Memory B cell (primary cell): ENCODE measurements around the gene XRN2.

Experiments used
- ATAC-seq: fragments of 150-1000 bp; cut with Tn5 transposase; 2 replicates; pipeline ENCODE4 v1.10.0; 2021; ENCODE audit warnings: low read depth, mild to moderate bottlenecking, moderate library complexity
- DNase-seq, 2 donors: peaks; one replicate each; pipeline ENCODE4 v3.0.0; 2022; ENCODE audit warnings: low spot score in 2 of 2
- H3K27ac Mint-ChIP-seq: one replicate; pipeline ENCODE4 v1.8.0; 2022; ENCODE audit warnings: mild to moderate bottlenecking, moderate library complexity, mixed read lengths
- H3K27me3 Mint-ChIP-seq: one replicate; pipeline ENCODE4 v1.8.0; 2022; ENCODE audit warnings: mixed read lengths
- H3K36me3 Mint-ChIP-seq: one replicate; pipeline ENCODE4 v1.8.0; 2022; ENCODE audit warnings: mild to moderate bottlenecking, mixed read lengths
- H3K4me1 Mint-ChIP-seq: one replicate; pipeline ENCODE4 v1.8.0; 2022; ENCODE audit warnings: mixed read lengths
- H3K4me3 Mint-ChIP-seq: one replicate; pipeline ENCODE4 v1.8.0; 2022; ENCODE audit warnings: mild to moderate bottlenecking, moderate library complexity, mixed read lengths
- H3K9me3 Mint-ChIP-seq: one replicate; pipeline ENCODE4 v1.8.0; 2022; ENCODE audit warnings: mixed read lengths

XRN2 gene

GRCh38 chr20:21303061-21303871 is at the start of gene XRN2:
Gene XRN2 (plus strand): TSS chr20:21303331. CDS start chr20:21303399, 68 bp downstream.
- H3K9me3 Mint-ChIP-seq, result no peaks in the 10 kb centered on the region
- H3K36me3 Mint-ChIP-seq, result peaks cover 2% of the 10 kb centered on the region
- peak within 1 kb of the TSS; percentile 98 for H3K4me3 Mint-ChIP-seq
- ATAC-seq, result peak; percentile 88
- peak; percentile 87 to 94 for DNase-seq
- peaks cover 18% of the 10 kb centered on the region for H3K4me1 Mint-ChIP-seq
- no peaks in the 10 kb centered on the region for H3K27me3 Mint-ChIP-seq
- H3K27ac Mint-ChIP-seq, result peak within 1 kb of the TSS; percentile 98

GRCh38 chr20:21257192-21257591 is 45.9 kb upstream of the XRN2 start:
- Mint-ChIP-seq H3K27ac (no peak overlapping the region), H3K4me3 (no peak overlapping the region), H3K27me3 (no peaks in the 10 kb centered on the region), H3K4me1 (no peaks in the 10 kb centered on the region), H3K9me3 (peaks cover 4% of the 10 kb centered on the region), H3K36me3 (no peaks in the 10 kb centered on the region)
- DNase-seq, result no peak
- no peak for ATAC-seq

- Mint-ChIP-seq H3K4me1 (no peaks in the 10 kb centered on the region), H3K36me3 (no peaks in the 10 kb centered on the region), H3K4me3 (no peak overlapping the region), H3K27ac (no peak overlapping the region), H3K9me3 (peaks cover 4% of the 10 kb centered on the region), H3K27me3 (no peaks in the 10 kb centered on the region)
- ATAC-seq (no peak), DNase-seq (no peak)
Observed at GRCh38 chr20:21258411-21258810, 44.7 kb upstream of the XRN2 start.

GRCh38 chr20:21259346-21259745 is 43.8 kb upstream of the XRN2 start:
- no peak overlapping the region for H3K27ac Mint-ChIP-seq
- no peaks in the 10 kb centered on the region for H3K36me3 Mint-ChIP-seq
- ATAC-seq, result no peak
- no peak overlapping the region for H3K4me3 Mint-ChIP-seq
- DNase-seq, result no peak
- no peaks in the 10 kb centered on the region for H3K4me1 Mint-ChIP-seq
- H3K9me3 Mint-ChIP-seq, result peaks cover 4% of the 10 kb centered on the region
- no peaks in the 10 kb centered on the region for H3K27me3 Mint-ChIP-seq

GRCh38 chr20:21262812-21263211 is 40.3 kb upstream of the XRN2 start:
- ATAC-seq (no peak), DNase-seq (no peak)
- H3K4me1 Mint-ChIP-seq, result no peaks in the 10 kb centered on the region
- H3K4me3 Mint-ChIP-seq, result no peak overlapping the region
- H3K27ac Mint-ChIP-seq, result no peak overlapping the region
- no peaks in the 10 kb centered on the region for H3K27me3 Mint-ChIP-seq
- peaks cover 7% of the 10 kb centered on the region for H3K9me3 Mint-ChIP-seq
- H3K36me3 Mint-ChIP-seq, result no peaks in the 10 kb centered on the region

- ATAC-seq (no peak), DNase-seq (no peak)
- Mint-ChIP-seq H3K9me3 (peaks cover 7% of the 10 kb centered on the region), H3K4me3 (no peak overlapping the region), H3K27me3 (no peaks in the 10 kb centered on the region), H3K27ac (no peak overlapping the region), H3K36me3 (no peaks in the 10 kb centered on the region), H3K4me1 (peaks cover 5% of the 10 kb centered on the region)
Observed at GRCh38 chr20:21265261-21266190, 37.6 kb upstream of the XRN2 start.

- H3K4me3 Mint-ChIP-seq, result no peak overlapping the region
- DNase-seq, result no peak
- H3K36me3 Mint-ChIP-seq, result no peaks in the 10 kb centered on the region
- H3K27ac Mint-ChIP-seq, result no peak overlapping the region
- H3K4me1 Mint-ChIP-seq, result peaks cover 5% of the 10 kb centered on the region
- H3K27me3 Mint-ChIP-seq, result no peaks in the 10 kb centered on the region
- peaks cover 4% of the 10 kb centered on the region for H3K9me3 Mint-ChIP-seq
- ATAC-seq, result no peak
Observed at GRCh38 chr20:21266191-21266536, 37.0 kb upstream of the XRN2 start.

GRCh38 chr20:21269772-21270171 is 33.4 kb upstream of the XRN2 start:
- no peak overlapping the region for H3K4me3 Mint-ChIP-seq
- H3K36me3 Mint-ChIP-seq, result peaks cover 3% of the 10 kb centered on the region
- ATAC-seq, result no peak
- DNase-seq, result no peak
- peaks cover 5% of the 10 kb centered on the region for H3K4me1 Mint-ChIP-seq
- peaks cover 5% of the 10 kb centered on the region for H3K9me3 Mint-ChIP-seq
- H3K27me3 Mint-ChIP-seq, result peaks cover 4% of the 10 kb centered on the region
- H3K27ac Mint-ChIP-seq, result no peak overlapping the region

GRCh38 chr20:21270806-21271205 is 32.3 kb upstream of the XRN2 start:
- H3K36me3 Mint-ChIP-seq, result peaks cover 3% of the 10 kb centered on the region
- no peak overlapping the region for H3K4me3 Mint-ChIP-seq
- H3K9me3 Mint-ChIP-seq, result peaks cover 5% of the 10 kb centered on the region
- H3K4me1 Mint-ChIP-seq, result peaks cover 5% of the 10 kb centered on the region
- DNase-seq (no peak), ATAC-seq (no peak)
- no peak overlapping the region for H3K27ac Mint-ChIP-seq
- H3K27me3 Mint-ChIP-seq, result peaks cover 7% of the 10 kb centered on the region

- H3K27me3 Mint-ChIP-seq, result peaks cover 7% of the 10 kb centered on the region
- H3K4me1 Mint-ChIP-seq, result peaks cover 5% of the 10 kb centered on the region
- H3K9me3 Mint-ChIP-seq, result peaks cover 5% of the 10 kb centered on the region
- peaks cover 3% of the 10 kb centered on the region for H3K36me3 Mint-ChIP-seq
- no peak overlapping the region for H3K27ac Mint-ChIP-seq
- ATAC-seq (no peak), DNase-seq (no peak)
- no peak overlapping the region for H3K4me3 Mint-ChIP-seq
Observed at GRCh38 chr20:21272279-21272678, 30.9 kb upstream of the XRN2 start.

- peaks cover 7% of the 10 kb centered on the region for H3K27me3 Mint-ChIP-seq
- H3K4me1 Mint-ChIP-seq, result peaks cover 5% of the 10 kb centered on the region
- peaks cover 3% of the 10 kb centered on the region for H3K36me3 Mint-ChIP-seq
- DNase-seq (no peak), ATAC-seq (no peak)
- peaks cover 3% of the 10 kb centered on the region for H3K9me3 Mint-ChIP-seq
- H3K4me3 Mint-ChIP-seq, result no peak overlapping the region
- H3K27ac Mint-ChIP-seq, result no peak overlapping the region
Observed at GRCh38 chr20:21272679-21273078, 30.5 kb upstream of the XRN2 start.

GRCh38 chr20:21273755-21274386 is 29.3 kb upstream of the XRN2 start:
- Mint-ChIP-seq H3K27ac (no peak overlapping the region), H3K4me3 (no peak overlapping the region), H3K27me3 (peaks cover 7% of the 10 kb centered on the region), H3K36me3 (peaks cover 3% of the 10 kb centered on the region), H3K4me1 (peaks cover 5% of the 10 kb centered on the region), H3K9me3 (peaks cover 1% of the 10 kb centered on the region)
- DNase-seq (no peak), ATAC-seq (no peak)

- H3K27me3 Mint-ChIP-seq, result peaks cover 8% of the 10 kb centered on the region
- H3K9me3 Mint-ChIP-seq, result peaks cover 4% of the 10 kb centered on the region
Observed at GRCh38 chr20:21278829-21279228, 24.3 kb upstream of the XRN2 start.

More at GRCh38 chr20:21278829-21279228, 24.3 kb upstream of the XRN2 start:
- H3K27ac Mint-ChIP-seq, result no peak overlapping the region
- H3K36me3 Mint-ChIP-seq, result no peaks in the 10 kb centered on the region
- no peak for DNase-seq
- H3K4me3 Mint-ChIP-seq, result no peak overlapping the region
- no peak for ATAC-seq
- peaks cover 2% of the 10 kb centered on the region for H3K4me1 Mint-ChIP-seq
